PC-3 (cell line): ENCODE results near the gene ADAM19. TPM values are rescaled to one million over a fixed set of nuclear protein-coding genes. Genes with fewer than 3 reads are reported as not detected.

ENCODE experiments used
- ATAC-seq: fragments of 200-7000 bp; cut with Tn5 transposase; 2 replicates; pipeline ENCODE4 v1.9.1; 2020; ENCODE audit warnings: mild to moderate bottlenecking, moderate library complexity
- BruUV-seq: library from RNA; stranded (reverse); fragments of 400-500 nt; replicated peaks from 2 replicates; lab custom pipeline; 2021; lab: Mats Ljungman, UMichigan
- CTCF ChIA-PET: fragments of 300-600 bp; sonication (Branson Sonifier 250); formaldehyde crosslinking; loops from one replicate; lab custom pipeline; 2022; ENCODE audit warnings: antibody characterized with exemption; lab: Charles Lee
- POLR2A ChIA-PET: fragments of 300-600 bp; sonication (Branson Sonifier 250); formaldehyde crosslinking; loops from one replicate; lab custom pipeline; 2022; ENCODE audit warnings: antibody characterized with exemption; ENCODE audit not compliant: unreplicated experiment; lab: Charles Lee
- DNase-seq: peaks from one replicate; pipeline ENCODE4 v3.0.0-alpha.2; 2015
- H2AFZ ChIP-seq: fragments of 300-600 bp; sonication (generic); 2 replicates; pipeline ENCODE4 v1.6.0; 2016; ENCODE audit warnings: antibody characterized with exemption, low read length
- H3F3A ChIP-seq: fragments of 300-600 bp; sonication (generic); one replicate; pipeline ENCODE4 v1.6.0; 2017; ENCODE audit warnings: antibody characterized with exemption, low read length, control low read depth, mild to moderate bottlenecking; ENCODE audit not compliant: unreplicated experiment
- H3K27ac ChIP-seq: fragments of 300-600 bp; sonication (generic); 2 replicates; pipeline ENCODE4 v1.5.1; 2016; ENCODE audit warnings: mild to moderate bottlenecking, low read length
- H3K27me3 ChIP-seq: fragments of 300-600 bp; sonication (generic); 2 replicates; pipeline ENCODE4 v1.6.1; 2016; ENCODE audit warnings: low read length, mixed read lengths
- H3K36me3 ChIP-seq: fragments of 300-600 bp; sonication (generic); 2 replicates; pipeline ENCODE4 v1.6.1; 2016; ENCODE audit warnings: low read depth, mixed run types, low read length, mixed read lengths
- H3K4me1 ChIP-seq: fragments of 300-600 bp; sonication (generic); 2 replicates; pipeline ENCODE4 v1.5.1; 2016; ENCODE audit warnings: low read length; ENCODE audit not compliant: insufficient read depth
- H3K4me2 ChIP-seq: fragments of 300-600 bp; sonication (generic); 2 replicates; pipeline ENCODE4 v1.6.0; 2016; ENCODE audit warnings: low read length
- H3K4me3 ChIP-seq: fragments of 300-600 bp; sonication (generic); 2 replicates; pipeline ENCODE4 v1.5.1; 2016; ENCODE audit warnings: mild to moderate bottlenecking, low read length, mixed read lengths
- H3K79me2 ChIP-seq: fragments of 300-600 bp; sonication (generic); 2 replicates; pipeline ENCODE4 v1.6.1; 2017; ENCODE audit warnings: low read length, mixed read lengths
- H3K9ac ChIP-seq: fragments of 300-600 bp; sonication (generic); 2 replicates; pipeline ENCODE4 v1.6.0; 2016; ENCODE audit warnings: mild to moderate bottlenecking, low read length
- H3K9me2 ChIP-seq: fragments of 300-600 bp; sonication (generic); replicated peaks from 2 replicates; pipeline ENCODE4 v1.6.1; 2016; ENCODE audit warnings: mixed run types, low read length, mixed read lengths
- H3K9me3 ChIP-seq: fragments of 300-600 bp; sonication (generic); 2 replicates; pipeline ENCODE4 v1.6.1; 2016; ENCODE audit warnings: low read length, mixed read lengths
- H4K20me1 ChIP-seq: fragments of 300-600 bp; sonication (generic); 2 replicates; pipeline ENCODE4 v1.6.1; 2016; ENCODE audit warnings: low read length, mixed read lengths
- EZH2 ChIP-seq: fragments of 300-600 bp; sonication (generic); IDR thresholded peaks from one replicate; pipeline ENCODE4 v1.6.1; 2017; ENCODE audit warnings: antibody characterized with exemption, mild to moderate bottlenecking, low read length; ENCODE audit not compliant: unreplicated experiment
- EZH2phosphoT487 ChIP-seq: fragments of 300-600 bp; sonication (generic); IDR thresholded peaks from 2 replicates; pipeline ENCODE4 v1.6.1; 2018; ENCODE audit warnings: mild to moderate bottlenecking, antibody characterized with exemption, low read length, borderline replicate concordance
- intact Hi-C: fragments of 100-400 bp; cut with micrococcal nuclease; formaldehyde crosslinking; loops from 2 replicates; pipeline ENCODE4 v1.9.0; 2023
- total RNA-seq: library from RNA; depleted of rRNA; stranded (reverse); fragments of >200 nt; gene quantifications from 2 replicates; pipeline ENCODE4 v1.2.3, GENCODE V29; 2014
- TF ChIP-seq, protein P1 (sequence below): fragments of 300-600 bp; sonication (generic); conservative IDR thresholded peaks from 2 replicates; pipeline ENCODE4 v1.5.1; 2017; ENCODE audit warnings: antibody characterized with exemption, low read depth, mild to moderate bottlenecking, low read length

Gene ADAM19
- total RNA-seq, 1 experiment from 2014 or later = 115 TPM

DNA sequence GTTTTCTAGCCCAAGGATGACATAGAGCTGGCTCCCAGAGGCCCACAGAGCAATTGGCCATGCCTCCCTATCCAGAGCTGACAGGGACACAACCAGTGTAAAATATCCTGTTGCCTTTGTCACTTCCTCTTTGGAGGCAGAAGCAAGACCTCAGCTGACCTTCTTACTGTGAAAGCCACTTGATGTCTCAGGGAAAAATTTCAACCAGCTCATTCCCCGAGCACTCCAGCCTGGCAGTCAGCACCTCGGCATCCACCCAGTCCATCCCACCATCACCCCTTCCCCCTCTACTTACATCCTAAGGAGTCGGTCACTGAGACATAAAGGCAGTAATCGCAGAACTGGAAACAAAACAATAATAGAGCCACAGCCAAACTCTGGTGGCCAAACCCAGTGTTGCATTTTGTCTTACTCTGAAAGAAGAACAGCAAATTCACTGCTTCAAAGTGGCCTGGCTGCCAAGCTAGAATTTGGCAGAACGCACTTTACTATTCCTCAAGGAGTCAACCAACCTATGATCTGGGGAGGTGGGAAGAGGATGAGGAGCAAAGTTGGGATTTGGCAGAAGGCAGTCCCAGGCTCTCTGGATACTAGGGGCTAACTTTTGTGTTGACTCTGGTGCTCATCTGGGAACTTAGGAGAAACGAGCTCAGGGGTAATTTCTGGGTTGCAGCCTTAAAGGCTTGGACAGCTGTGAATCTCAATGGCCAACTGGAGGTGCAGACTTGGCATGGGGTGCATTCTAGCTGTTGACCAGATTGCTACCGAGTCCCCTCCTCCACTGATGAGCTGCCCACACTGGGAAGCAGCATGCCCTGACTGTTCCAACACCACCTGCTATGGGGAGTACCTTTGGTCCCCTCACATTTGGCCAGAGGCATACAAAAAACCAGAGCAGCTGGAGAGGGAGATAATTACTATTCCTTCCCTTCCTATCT is 101.9 kb downstream of the ADAM19 start:
- ATAC-seq = no peak
- H3K9ac ChIP-seq = no peak overlapping the region

DNA sequence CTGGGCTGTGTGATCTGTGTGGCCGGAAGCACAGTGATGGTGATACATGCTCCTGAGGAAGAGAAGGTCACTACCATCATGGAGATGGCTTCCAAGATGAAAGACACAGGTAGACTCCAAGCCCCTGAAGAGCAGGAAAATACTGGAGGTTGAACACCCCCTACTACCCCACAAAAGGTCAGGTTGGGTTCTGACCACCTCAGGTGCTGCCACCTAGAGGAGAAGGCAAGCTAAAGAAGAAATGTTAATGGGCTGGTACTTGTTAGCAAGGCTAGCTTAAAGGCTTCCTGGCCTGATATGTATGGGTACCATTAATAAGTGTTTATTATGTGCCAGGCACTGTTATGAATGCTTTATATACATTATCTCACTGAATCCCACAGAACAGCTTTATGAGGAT is 103.9 kb downstream of the ADAM19 start:
- intact Hi-C loops = no loop called here
- POLR2A ChIA-PET = interaction anchor here (1.0 kb wide), 1 partner anchor 93 kb away, joined by 6 read pairs; no protein-coding TSS in a partner anchor

More for the DNA sequence above, 101.9 kb downstream of the ADAM19 start:
- Histone ChIP-seq H3K9me3 (no peaks in the 10 kb centered on the region), H3K4me3 (no peak overlapping the region), H3K27me3 (no peaks in the 10 kb centered on the region), H4K20me1 (no peaks in the 10 kb centered on the region), H3K4me2 (no peak overlapping the region), H2AFZ (no peak overlapping the region), H3F3A (no peaks in the 10 kb centered on the region), H3K27ac (no peak overlapping the region), H3K9me2 (no peaks in the 10 kb centered on the region), H3K79me2 (no peaks in the 10 kb centered on the region), H3K36me3 (peaks cover 8% of the 10 kb centered on the region; the same call in 1 of the 2 replicates), H3K4me1 (peaks cover 29% of the 10 kb centered on the region)
- POLR2A ChIA-PET = no interaction called here
- BruUV-seq = no TSS peak
- no peak for DNase-seq
- CTCF ChIA-PET = no interaction called here
- TF ChIP-seq, protein P1, sequence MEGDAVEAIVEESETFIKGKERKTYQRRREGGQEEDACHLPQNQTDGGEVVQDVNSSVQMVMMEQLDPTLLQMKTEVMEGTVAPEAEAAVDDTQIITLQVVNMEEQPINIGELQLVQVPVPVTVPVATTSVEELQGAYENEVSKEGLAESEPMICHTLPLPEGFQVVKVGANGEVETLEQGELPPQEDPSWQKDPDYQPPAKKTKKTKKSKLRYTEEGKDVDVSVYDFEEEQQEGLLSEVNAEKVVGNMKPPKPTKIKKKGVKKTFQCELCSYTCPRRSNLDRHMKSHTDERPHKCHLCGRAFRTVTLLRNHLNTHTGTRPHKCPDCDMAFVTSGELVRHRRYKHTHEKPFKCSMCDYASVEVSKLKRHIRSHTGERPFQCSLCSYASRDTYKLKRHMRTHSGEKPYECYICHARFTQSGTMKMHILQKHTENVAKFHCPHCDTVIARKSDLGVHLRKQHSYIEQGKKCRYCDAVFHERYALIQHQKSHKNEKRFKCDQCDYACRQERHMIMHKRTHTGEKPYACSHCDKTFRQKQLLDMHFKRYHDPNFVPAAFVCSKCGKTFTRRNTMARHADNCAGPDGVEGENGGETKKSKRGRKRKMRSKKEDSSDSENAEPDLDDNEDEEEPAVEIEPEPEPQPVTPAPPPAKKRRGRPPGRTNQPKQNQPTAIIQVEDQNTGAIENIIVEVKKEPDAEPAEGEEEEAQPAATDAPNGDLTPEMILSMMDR = 0 out of 2 replicates have a peak, but pooled peaks have one; percentile 16
- no peak for TF ChIP-seq EZH2
- intact Hi-C loops = no loop called here

More for the DNA sequence above, 103.9 kb downstream of the ADAM19 start:
- no peak overlapping the region for H3K9ac ChIP-seq
- H3F3A ChIP-seq = no peaks in the 10 kb centered on the region
- H3K4me3 ChIP-seq = no peak overlapping the region
- no peak overlapping the region for H2AFZ ChIP-seq
- H3K27ac ChIP-seq = no peak overlapping the region
- ATAC-seq (peak; percentile 37), DNase-seq (peak; percentile 72)
- no peak overlapping the region for H3K4me2 ChIP-seq
- TF ChIP-seq EZH2 (no peak), EZH2phosphoT487 (no peak)
- TF ChIP-seq, protein P1 = peak; percentile 97
- H3K36me3 ChIP-seq = peaks cover 3% of the 10 kb centered on the region; the same call in 1 of the 2 replicates
- H3K27me3 ChIP-seq = no peaks in the 10 kb centered on the region
- H3K9me3 ChIP-seq = no peaks in the 10 kb centered on the region
- no TSS peak for BruUV-seq
- no peaks in the 10 kb centered on the region for H3K9me2 ChIP-seq
- peaks cover 18% of the 10 kb centered on the region for H3K4me1 ChIP-seq
- H4K20me1 ChIP-seq = no peaks in the 10 kb centered on the region
- CTCF ChIA-PET = interaction anchor here (0.5 to 3.1 kb wide), 16 partner anchors 8 to 277 kb away, joined by 3 to 32 read pairs (median 5); partner anchors contain the start of gene NIPAL4
- no peaks in the 10 kb centered on the region for H3K79me2 ChIP-seq
